Activated T-cell treated with anti-CD3 and anti-CD28 coated beads, Interleukin-2, amount 50 U/mL, for 48 hours (primary cell): ENCODE results near the gene TOR1A.
A peak's percentile ranks its signal among the peaks of the same experiment; 100 is the strongest.

ENCODE experiments used
- DNase-seq, 2 experiments: peaks; one replicate each; pipeline ENCODE4 v3.0.0-alpha.2; 2020

TOR1A gene

GRCh38 chr9:129851821-129852220 lies 27.9 kb upstream of the TOR1A start:
- no peak for DNase-seq

GRCh38 chr9:129850821-129851550 lies 27.1 kb upstream of the TOR1A start:
- DNase-seq = no peak

- DNase-seq = no peak
Observed at GRCh38 chr9:129849901-129850300, 26.0 kb upstream of the TOR1A start.

- no peak for DNase-seq
Observed at GRCh38 chr9:129848712-129849441, 24.9 kb upstream of the TOR1A start.

GRCh38 chr9:129845373-129845772 lies 21.4 kb upstream of the TOR1A start:
- no peak for DNase-seq

- no peak for DNase-seq
Observed at GRCh38 chr9:129841071-129841470, 17.1 kb upstream of the TOR1A start.

- no peak for DNase-seq
Observed at GRCh38 chr9:129840034-129840433, 16.1 kb upstream of the TOR1A start.

GRCh38 chr9:129839324-129840023 lies 15.5 kb upstream of the TOR1A start:
- no peak for DNase-seq

GRCh38 chr9:129838707-129839259 lies 14.8 kb upstream of the TOR1A start:
- DNase-seq = peak in 1 of 2 experiments; percentile 52

- peak; percentile 49 to 58 for DNase-seq
Observed at GRCh38 chr9:129836311-129837007, 12.5 kb upstream of the TOR1A start.

GRCh38 chr9:129835860-129836223 lies 11.9 kb upstream of the TOR1A start:
- DNase-seq = no peak

GRCh38 chr9:129835128-129835859 lies 11.4 kb upstream of the TOR1A start, which contains the start of the genes C9orf78 and USP20:
Gene C9orf78, minus strand, starts transcription at chr9:129835275. Its CDS starts 54 bp downstream, at chr9:129835221.
Gene USP20, plus strand, starts transcription at chr9:129835458. Its CDS starts 17,098 bp downstream, at chr9:129852556.
- DNase-seq = peak; percentile 97 to 98

GRCh38 chr9:129834489-129835127 lies 10.7 kb upstream of the TOR1A start:
- DNase-seq = peak; percentile 49 to 61

- DNase-seq = no peak
Observed at GRCh38 chr9:129832982-129833381, 9.0 kb upstream of the TOR1A start.

- DNase-seq = no peak
Observed at GRCh38 chr9:129828969-129829368, 5.0 kb upstream of the TOR1A start.

GRCh38 chr9:129828051-129828450 lies 4.1 kb upstream of the TOR1A start:
- DNase-seq = no peak

GRCh38 chr9:129826759-129827158 lies 2.8 kb upstream of the TOR1A start:
- no peak for DNase-seq

GRCh38 chr9:129826344-129826743 lies 2.4 kb upstream of the TOR1A start:
- no peak for DNase-seq

- no peak for DNase-seq
Observed at GRCh38 chr9:129823542-129823934, 398 bp downstream of the TOR1A start.

GRCh38 chr9:129822898-129823541 lies 916 bp downstream of the TOR1A start:
- peak; percentile 40 to 55 for DNase-seq
